PC-9 (cell line): ENCODE data around the gene MAST4. TPM values are rescaled to one million over a fixed set of nuclear protein-coding genes. Genes with fewer than 3 reads are reported as not detected.

Source experiments
- BruUV-seq: library from RNA; stranded (reverse); fragments of 400-500 nt; replicated peaks from 2 replicates; lab custom pipeline; 2021; lab: Mats Ljungman, UMichigan
- CTCF ChIA-PET: fragments of 300-600 bp; sonication (Branson Sonifier 250); formaldehyde crosslinking; loops from one replicate; lab custom pipeline; 2022; ENCODE audit warnings: antibody characterized with exemption; lab: Charles Lee
- POLR2A ChIA-PET: fragments of 300-600 bp; sonication (Branson Sonifier 250); formaldehyde crosslinking; loops from one replicate; lab custom pipeline; 2022; ENCODE audit warnings: antibody characterized with exemption; ENCODE audit not compliant: unreplicated experiment; lab: Charles Lee
- DNase-seq, 2 experiments: peaks; one replicate each; pipeline versions ENCODE4 v3.0.0 to v3.0.0-alpha.2; 2015 to 2022; ENCODE audit warnings: mixed read lengths in 1 of 2
- H2AFZ ChIP-seq: fragments of 200-600 bp; sonication (generic); 2 replicates; pipeline ENCODE4 v1.8.1; 2017; ENCODE audit warnings: antibody characterized with exemption
- H3F3A ChIP-seq: fragments of 200-600 bp; sonication (generic); 2 replicates; pipeline ENCODE4 v1.8.1; 2017; ENCODE audit warnings: antibody characterized with exemption, mild to moderate bottlenecking, low read depth; ENCODE audit not compliant: insufficient read depth
- H3K27ac ChIP-seq: fragments of 200-600 bp; sonication (generic); 2 replicates; pipeline ENCODE4 v1.6.1; 2016; ENCODE audit warnings: mixed run types
- H3K27me3 ChIP-seq: fragments of 200-600 bp; sonication (generic); 2 replicates; pipeline ENCODE4 v1.6.1; 2016; ENCODE audit warnings: low read depth, mixed run types; ENCODE audit not compliant: insufficient read depth
- H3K36me3 ChIP-seq: fragments of 200-600 bp; sonication (generic); 2 replicates; pipeline ENCODE4 v1.6.1; 2016; ENCODE audit warnings: low read depth, mixed run types
- H3K4me1 ChIP-seq: fragments of 200-600 bp; sonication (generic); replicated peaks from 2 replicates; pipeline ENCODE4 v1.6.1; 2016; ENCODE audit warnings: mixed run types; ENCODE audit not compliant: insufficient read depth
- H3K4me2 ChIP-seq: fragments of 200-600 bp; sonication (generic); 2 replicates; pipeline ENCODE4 v1.6.1; 2017; ENCODE audit warnings: mixed run types
- H3K4me3 ChIP-seq: fragments of 200-600 bp; sonication (generic); 2 replicates; pipeline ENCODE4 v1.6.1; 2016; ENCODE audit warnings: mixed run types
- H3K79me2 ChIP-seq: fragments of 200-600 bp; sonication (generic); 2 replicates; pipeline ENCODE4 v1.6.1; 2017; ENCODE audit warnings: low read depth, mixed run types
- H3K9me2 ChIP-seq: fragments of 200-600 bp; sonication (generic); 2 replicates; pipeline ENCODE4 v1.8.1; 2017; ENCODE audit warnings: mild to moderate bottlenecking; ENCODE audit not compliant: insufficient read depth
- H3K9me3 ChIP-seq: fragments of 200-600 bp; sonication (generic); 2 replicates; pipeline ENCODE4 v1.8.1; 2016; ENCODE audit warnings: low read depth; ENCODE audit not compliant: insufficient read depth
- H4K20me1 ChIP-seq: fragments of 200-600 bp; sonication (generic); 2 replicates; pipeline ENCODE4 v1.8.1; 2017; ENCODE audit not compliant: insufficient read depth
- EZH2 ChIP-seq: fragments of 200-600 bp; sonication (generic); IDR thresholded peaks from 2 replicates; pipeline ENCODE4 v1.8.0; 2017; ENCODE audit warnings: antibody characterized with exemption, low read depth
- intact Hi-C: fragments of 100-400 bp; cut with micrococcal nuclease; formaldehyde crosslinking; loops from one replicate; pipeline ENCODE4 v1.10.0; 2022; ENCODE audit not compliant: unreplicated experiment
- total RNA-seq: library from RNA; stranded (reverse); gene quantifications from 2 replicates; pipeline ENCODE4 v1.2.3, GENCODE V29; 2021
- TF ChIP-seq, protein P1 (sequence below): fragments of 200-600 bp; sonication (generic); conservative IDR thresholded peaks from 2 replicates; pipeline ENCODE4 v1.6.1; 2017; ENCODE audit warnings: mixed run types, antibody characterized with exemption, mild to moderate bottlenecking, moderate library complexity

MAST4 gene
- total RNA-seq, 1 experiment from 2014 or later, result 19.3 TPM

DNA sequence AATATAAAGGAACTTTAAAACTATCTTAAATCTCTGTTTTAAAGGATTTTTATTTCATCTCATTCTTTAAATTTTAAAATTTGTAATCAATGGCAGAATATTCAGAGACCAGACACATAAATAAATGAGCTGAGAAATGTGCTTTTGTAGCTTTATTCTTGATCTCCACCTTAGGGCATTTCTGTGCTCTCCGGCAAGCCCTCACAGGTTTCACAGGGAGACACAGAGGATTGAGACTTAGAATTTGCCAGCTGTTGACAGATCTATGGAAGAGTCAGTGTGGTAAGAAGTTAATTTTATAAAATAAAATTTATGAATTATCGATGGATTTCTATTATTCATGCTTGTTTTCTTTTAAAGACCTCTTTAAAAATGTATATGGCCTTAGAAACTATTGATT is 393.6 kb downstream of the MAST4 start:
- ChIA-PET POLR2A (interaction anchor here (0.6 to 0.8 kb wide), 4 partner anchors 9 to 1281 kb away, joined by 3 to 9 read pairs (median 6); no protein-coding TSS in a partner anchor), CTCF (no interaction called here)
- H4K20me1 ChIP-seq, result no peaks in the 10 kb centered on the region
- H3K4me1 ChIP-seq, result peaks cover 34% of the 10 kb centered on the region
- TF ChIP-seq, protein P1, sequence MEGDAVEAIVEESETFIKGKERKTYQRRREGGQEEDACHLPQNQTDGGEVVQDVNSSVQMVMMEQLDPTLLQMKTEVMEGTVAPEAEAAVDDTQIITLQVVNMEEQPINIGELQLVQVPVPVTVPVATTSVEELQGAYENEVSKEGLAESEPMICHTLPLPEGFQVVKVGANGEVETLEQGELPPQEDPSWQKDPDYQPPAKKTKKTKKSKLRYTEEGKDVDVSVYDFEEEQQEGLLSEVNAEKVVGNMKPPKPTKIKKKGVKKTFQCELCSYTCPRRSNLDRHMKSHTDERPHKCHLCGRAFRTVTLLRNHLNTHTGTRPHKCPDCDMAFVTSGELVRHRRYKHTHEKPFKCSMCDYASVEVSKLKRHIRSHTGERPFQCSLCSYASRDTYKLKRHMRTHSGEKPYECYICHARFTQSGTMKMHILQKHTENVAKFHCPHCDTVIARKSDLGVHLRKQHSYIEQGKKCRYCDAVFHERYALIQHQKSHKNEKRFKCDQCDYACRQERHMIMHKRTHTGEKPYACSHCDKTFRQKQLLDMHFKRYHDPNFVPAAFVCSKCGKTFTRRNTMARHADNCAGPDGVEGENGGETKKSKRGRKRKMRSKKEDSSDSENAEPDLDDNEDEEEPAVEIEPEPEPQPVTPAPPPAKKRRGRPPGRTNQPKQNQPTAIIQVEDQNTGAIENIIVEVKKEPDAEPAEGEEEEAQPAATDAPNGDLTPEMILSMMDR, result no peak
- TF ChIP-seq EZH2, result no peak
- no peaks in the 10 kb centered on the region for H3K36me3 ChIP-seq
- H3F3A ChIP-seq, result no peaks in the 10 kb centered on the region
- H3K4me2 ChIP-seq, result no peak overlapping the region
- no peaks in the 10 kb centered on the region for H3K9me2 ChIP-seq
- H3K27ac ChIP-seq, result no peak overlapping the region
- no peaks in the 10 kb centered on the region for H3K27me3 ChIP-seq
- H2AFZ ChIP-seq, result no peak overlapping the region
- DNase-seq, result no peak
- intact Hi-C loops, result loop anchor here (5.0 kb wide), 1 partner anchor 163 kb away; no protein-coding TSS in a partner anchor
- 0 out of 2 replicates have a peak, but pooled peaks cover 2% of the 10 kb centered on the region for H3K9me3 ChIP-seq
- no TSS peak for BruUV-seq
- no peak overlapping the region for H3K4me3 ChIP-seq
- H3K79me2 ChIP-seq, result no peaks in the 10 kb centered on the region

DNA sequence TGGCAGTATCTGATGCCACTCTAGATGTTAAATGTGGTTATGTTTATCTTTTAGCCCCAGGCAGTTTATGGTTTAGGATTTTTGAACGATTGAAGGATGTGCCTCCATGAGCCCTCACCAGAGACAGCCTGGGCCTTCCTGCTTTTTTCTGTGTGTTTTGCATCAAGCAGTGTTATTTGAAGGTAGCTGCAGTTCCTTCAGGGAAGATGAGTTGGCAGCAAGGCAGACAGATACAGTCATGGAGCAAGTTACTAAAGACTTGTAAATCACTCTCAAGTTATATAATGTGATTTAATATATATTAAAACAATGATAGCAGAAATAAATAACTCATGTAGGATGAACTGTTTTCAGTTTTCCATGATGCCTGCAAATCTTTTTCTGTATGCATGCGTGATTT is 395.6 kb downstream of the MAST4 start:
- Histone ChIP-seq H3K4me1 (peaks cover 41% of the 10 kb centered on the region), H4K20me1 (no peaks in the 10 kb centered on the region), H3K9me2 (no peaks in the 10 kb centered on the region), H3K79me2 (no peaks in the 10 kb centered on the region), H3K4me2 (no peak overlapping the region), H3F3A (no peaks in the 10 kb centered on the region), H3K27me3 (no peaks in the 10 kb centered on the region), H3K27ac (no peak overlapping the region), H3K36me3 (no peaks in the 10 kb centered on the region), H3K9me3 (0 out of 2 replicates have a peak, but pooled peaks cover 2% of the 10 kb centered on the region), H2AFZ (no peak overlapping the region), H3K4me3 (no peak overlapping the region)
- no peak for DNase-seq
- POLR2A ChIA-PET, result interaction anchor here (0.6 kb wide), 1 partner anchor 1476 kb away, joined by 4 read pairs; no protein-coding TSS in a partner anchor
- intact Hi-C loops, result no loop called here
- CTCF ChIA-PET, result no interaction called here
- BruUV-seq, result no TSS peak
- TF ChIP-seq EZH2, result no peak
- TF ChIP-seq, protein P1, result no peak

GRCh38 chr5:66992547-66992946 is 396.4 kb downstream of the MAST4 start:
- POLR2A ChIA-PET, result interaction anchor here (0.6 to 0.7 kb wide), 2 partner anchors 828 to 1477 kb away, joined by 4 read pairs; no protein-coding TSS in a partner anchor
- no TSS peak for BruUV-seq

More at GRCh38 chr5:66992547-66992946, 396.4 kb downstream of the MAST4 start:
- peaks cover 4% of the 10 kb centered on the region; the same call in 1 of the 2 replicates for H3K9me2 ChIP-seq
- H3K27me3 ChIP-seq, result no peaks in the 10 kb centered on the region
- no peaks in the 10 kb centered on the region for H4K20me1 ChIP-seq
- H3K79me2 ChIP-seq, result no peaks in the 10 kb centered on the region
- no peak for TF ChIP-seq EZH2
- TF ChIP-seq, protein P1, result no peak
- peaks cover 33% of the 10 kb centered on the region for H3K4me1 ChIP-seq
- no peaks in the 10 kb centered on the region for H3F3A ChIP-seq
- H3K36me3 ChIP-seq, result no peaks in the 10 kb centered on the region
- intact Hi-C loops, result no loop called here
- H3K4me2 ChIP-seq, result no peak overlapping the region
- no peak overlapping the region for H3K4me3 ChIP-seq
- DNase-seq, result no peak
- CTCF ChIA-PET, result no interaction called here
- H3K9me3 ChIP-seq, result 0 out of 2 replicates have a peak, but pooled peaks cover 2% of the 10 kb centered on the region
- H3K27ac ChIP-seq, result no peak overlapping the region
- H2AFZ ChIP-seq, result no peak overlapping the region
